Medulla oblongata (tissue), 1 donor: ENCODE measurements around the gene SCML1.
A peak's percentile ranks its signal among the peaks of the same experiment; 100 is the strongest.

Experiments used
- DNase-seq: peaks from one replicate; pipeline ENCODE4 v3.0.0-alpha.2; 2015; ENCODE audit errors: extremely low spot score

The SCML1 gene, protein sequence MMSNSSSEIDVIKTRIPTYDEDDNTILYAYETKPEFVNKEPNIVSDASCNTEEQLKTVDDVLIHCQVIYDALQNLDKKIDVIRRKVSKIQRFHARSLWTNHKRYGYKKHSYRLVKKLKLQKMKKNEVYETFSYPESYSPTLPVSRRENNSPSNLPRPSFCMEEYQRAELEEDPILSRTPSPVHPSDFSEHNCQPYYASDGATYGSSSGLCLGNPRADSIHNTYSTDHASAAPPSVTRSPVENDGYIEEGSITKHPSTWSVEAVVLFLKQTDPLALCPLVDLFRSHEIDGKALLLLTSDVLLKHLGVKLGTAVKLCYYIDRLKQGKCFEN

DNA sequence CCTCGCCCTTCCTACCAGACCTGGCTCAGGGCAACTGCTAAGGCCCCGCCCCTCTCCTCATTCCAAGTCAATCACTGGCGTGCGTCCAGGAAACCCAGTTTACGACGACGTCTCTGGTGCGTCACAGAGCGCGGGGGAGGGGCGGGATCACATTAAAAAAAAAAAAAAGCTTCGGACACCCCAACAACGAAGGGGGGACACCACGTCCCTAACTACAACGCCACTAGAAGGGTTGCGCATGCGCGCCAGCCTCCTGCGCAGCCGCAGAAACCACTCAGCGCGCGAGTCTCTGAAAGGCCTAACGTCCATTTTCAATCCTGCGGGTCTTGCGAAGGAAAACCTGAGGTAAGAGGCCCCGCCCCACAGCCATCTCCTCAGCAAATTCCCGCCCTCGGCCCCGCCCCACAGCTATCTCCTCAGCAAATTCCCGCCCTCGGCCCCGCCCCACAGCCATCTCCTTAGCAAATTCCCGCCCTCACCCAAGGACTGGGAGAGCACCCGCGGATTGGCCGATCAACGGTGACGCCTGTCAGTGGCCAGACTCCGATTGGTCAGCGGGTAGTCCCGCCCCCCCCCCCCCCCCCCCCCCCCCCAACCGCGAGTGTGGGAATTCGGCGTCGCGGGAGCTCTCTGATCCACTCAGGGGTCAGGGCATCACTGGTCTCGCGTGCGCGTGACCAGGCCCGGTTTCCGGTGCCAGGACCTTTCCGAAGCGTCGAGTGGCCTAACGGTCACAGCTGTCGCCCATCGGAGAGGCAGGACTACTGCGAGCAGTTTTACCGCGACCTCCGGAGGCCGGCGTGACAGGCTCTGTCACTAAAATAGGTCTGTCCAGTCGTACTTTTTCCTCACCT lies at the start of gene SCML1:
TSS of gene SCML1 (plus strand) at position 638 of the 854 bp plus-strand sequence. CDS start 6,694 bp downstream, outside the sequence.
- peak; percentile 94 for DNase-seq

DNA sequence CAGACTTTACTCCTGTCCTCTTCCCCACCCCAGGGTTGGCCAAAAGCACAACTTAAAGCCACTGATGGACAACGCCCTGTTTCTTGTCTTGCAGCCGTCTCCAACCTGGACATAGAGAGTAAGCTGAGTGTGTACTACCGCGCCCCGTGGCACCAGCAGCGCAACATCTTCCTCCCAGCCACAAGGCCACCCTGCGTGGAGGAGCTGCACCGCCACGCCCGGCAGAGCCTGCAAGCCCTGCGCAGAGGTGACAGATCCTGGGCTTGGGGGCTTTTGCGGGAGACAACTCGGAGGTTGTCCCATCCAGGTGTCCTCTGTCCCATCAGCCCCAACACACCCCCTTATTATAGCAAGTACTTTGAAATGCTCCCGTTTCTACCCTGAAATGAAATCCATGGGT lies 49.6 kb upstream of the SCML1 start:
- DNase-seq: no peak

DNA sequence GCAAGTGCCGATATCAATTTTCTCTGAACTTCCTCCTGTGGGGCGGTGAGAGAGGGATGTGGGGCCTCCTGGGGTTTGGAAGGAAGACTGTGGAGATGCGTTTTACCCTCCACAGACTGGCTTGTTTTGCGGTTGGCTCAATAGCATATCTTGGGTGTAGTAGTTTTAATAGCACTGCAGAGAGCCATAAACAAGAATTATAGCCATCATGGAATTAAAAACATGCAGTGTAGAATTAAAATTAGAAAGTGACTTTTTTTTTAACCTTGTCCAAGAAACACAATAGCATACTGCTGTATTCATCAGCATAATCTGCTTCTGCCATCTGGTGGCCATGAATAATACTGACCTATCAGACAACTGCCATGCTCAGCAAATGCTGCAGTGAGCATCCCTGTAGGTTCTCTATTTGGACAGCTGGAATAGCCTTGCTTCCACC lies 47.3 kb upstream of the SCML1 start:
- peak; percentile 77 for DNase-seq

DNA sequence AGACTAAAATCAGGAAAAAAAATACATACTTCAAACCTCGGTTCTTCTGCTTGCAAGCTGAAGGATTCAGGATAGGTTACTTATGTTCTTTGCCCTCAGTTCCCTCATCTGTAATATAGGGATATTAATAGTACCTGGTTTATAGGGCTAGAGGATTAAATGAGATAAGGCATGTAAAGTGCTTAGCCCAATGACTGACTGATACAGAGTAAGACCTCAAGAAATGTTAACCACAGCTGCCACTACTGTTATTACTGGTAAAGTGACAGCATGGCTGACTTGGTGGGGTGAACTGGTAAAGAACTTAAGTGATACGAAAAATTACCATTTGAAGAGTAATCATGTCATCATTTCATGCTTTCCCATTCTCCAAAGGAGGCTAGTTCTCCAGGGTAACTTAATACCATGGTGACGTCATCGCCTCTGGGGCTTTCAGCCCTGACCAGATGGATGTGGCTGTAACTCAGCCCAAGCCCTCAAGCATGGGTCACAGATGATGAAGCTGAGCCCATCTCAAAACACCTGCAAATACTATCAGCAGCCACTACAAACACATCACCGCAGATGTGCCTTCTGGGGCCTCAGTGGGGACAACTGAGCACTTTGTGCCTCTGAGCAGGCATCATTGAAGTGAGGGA lies 44.5 kb upstream of the SCML1 start:
- DNase-seq: no peak

DNA sequence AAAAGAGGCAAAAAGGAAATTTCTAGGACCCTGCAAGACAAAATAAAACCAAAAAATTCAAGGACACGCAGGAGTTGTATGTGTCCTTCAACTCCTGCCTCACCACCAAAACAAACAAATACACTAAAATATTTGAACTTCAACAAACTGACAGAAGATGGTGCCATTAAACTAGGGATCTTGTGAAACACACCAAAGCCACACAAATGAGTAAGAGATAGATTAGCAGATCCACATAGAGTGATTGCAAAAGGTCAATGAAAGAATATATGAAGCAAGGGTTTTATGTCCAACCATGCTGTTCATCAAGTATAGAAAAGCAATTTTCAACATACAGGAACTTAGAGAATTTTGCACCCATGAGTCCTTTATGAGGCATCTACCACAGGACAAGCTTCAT lies 40.1 kb upstream of the SCML1 start:
- peak; percentile 18 for DNase-seq

DNA sequence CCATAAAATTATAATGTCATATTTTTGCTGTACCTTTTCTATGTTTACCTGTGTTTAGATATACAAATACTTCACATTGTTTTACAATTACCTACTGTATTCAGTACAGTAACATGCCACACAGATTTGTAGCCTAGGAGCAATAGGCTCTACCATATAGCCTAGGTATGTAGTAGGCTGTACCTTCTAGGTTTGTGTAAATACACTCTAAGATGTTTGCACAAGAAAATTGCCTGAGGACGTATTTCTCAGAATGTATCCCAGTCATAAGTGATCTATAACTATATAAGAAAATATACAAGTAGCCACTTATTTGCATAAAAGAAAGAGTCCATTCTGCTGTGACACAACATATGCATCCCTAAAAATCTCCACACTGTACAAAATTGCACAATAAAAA lies 36.3 kb upstream of the SCML1 start:
- no peak for DNase-seq

DNA sequence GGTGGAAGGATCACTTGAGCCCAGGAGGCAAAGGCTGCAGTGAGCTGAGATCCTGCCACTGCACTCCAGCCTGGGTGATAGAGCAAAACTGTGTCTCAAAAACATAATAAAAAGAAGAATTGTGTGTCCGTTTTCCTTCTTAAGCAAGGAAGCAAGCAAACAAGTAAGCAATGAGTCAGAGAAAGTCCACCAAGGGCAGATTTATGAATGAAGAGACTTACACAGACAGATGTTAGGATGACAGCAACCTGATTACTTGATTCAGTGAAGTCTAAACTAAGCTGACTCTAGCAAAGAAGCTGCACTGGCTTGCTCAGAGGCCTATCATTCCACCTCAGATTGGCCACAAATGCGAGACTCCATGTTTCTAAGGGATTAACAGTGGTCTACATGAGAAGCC lies 34.1 kb upstream of the SCML1 start:
- DNase-seq: no peak

DNA sequence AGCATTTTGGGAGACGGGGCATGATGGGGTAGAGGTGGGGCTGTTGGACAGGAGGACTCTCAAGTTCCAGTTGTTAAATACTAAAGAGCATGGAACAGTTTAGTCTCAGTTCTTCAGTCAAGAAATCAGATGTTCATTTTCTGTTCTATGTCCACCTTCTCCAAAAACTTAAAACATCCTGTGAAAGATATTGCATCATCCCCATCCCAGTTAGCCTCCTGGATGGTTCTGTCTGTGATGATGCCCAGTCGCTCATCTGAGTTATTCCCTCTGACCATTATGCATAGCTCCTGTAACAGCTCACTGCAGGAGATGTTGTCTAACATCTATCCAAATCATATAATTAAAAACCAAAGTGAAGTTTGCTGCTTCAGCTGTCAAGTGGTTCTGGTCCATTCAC lies 32.1 kb upstream of the SCML1 start:
- DNase-seq: no peak

DNA sequence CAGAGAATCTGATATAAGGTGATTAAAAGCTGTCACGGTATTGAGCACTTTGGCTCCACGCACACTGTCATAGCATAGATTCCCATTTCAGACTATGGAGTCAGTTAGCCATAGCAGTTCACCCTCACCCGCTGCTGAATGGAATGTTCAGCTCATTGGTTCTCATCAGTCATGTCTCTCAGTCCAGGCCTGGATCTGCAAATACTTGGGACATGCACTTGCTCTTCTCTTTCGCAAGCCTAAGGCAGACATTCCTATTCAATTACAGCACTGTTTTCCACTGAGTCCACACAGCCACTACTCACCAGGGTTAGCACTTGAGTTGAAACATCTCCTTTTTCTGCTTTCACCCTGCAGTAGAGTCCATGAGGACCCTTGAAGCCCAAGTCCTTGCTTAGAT lies 30.6 kb upstream of the SCML1 start:
- DNase-seq: no peak

DNA sequence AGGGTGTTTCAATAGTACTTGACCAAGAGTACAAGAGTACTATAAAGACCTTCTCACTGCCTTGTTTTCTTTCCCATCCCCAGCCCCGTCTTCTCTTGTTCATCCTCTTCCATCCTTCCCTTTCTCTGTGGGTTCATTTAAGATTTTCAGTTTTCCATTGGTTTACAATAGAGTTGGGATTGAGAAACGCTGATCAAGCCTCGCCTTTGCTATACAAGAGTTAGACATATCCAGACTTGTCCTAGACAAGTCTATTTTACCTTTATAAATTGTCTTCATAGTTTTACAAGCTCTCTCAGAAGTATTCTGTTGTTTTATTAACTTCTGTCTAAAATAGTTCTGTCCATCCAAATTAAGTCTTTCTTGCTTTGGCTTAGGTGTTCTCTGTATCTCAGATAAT lies 29.6 kb upstream of the SCML1 start:
- no peak for DNase-seq

DNA sequence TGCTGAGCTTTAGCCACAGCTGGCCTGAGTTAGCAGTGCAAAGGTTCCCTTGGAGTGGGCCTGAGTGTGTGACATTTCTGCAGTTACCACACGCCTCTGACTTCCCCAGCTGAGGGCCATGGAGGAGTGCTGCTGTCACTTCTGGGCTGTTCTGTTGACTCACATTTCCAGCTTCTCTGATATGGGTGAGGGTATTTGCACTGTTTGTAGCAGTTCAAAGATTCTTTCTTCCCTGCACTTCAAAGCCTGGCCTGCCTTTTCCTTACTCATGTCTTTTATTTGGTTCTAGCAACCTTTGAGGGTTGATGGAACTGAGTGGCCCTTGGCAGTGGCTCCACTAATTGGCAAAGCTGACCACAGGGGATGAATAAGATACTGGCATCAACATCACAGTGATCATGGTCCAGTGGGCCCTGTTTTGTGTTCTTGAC lies 26.4 kb upstream of the SCML1 start:
- peak; percentile 29 for DNase-seq

DNA sequence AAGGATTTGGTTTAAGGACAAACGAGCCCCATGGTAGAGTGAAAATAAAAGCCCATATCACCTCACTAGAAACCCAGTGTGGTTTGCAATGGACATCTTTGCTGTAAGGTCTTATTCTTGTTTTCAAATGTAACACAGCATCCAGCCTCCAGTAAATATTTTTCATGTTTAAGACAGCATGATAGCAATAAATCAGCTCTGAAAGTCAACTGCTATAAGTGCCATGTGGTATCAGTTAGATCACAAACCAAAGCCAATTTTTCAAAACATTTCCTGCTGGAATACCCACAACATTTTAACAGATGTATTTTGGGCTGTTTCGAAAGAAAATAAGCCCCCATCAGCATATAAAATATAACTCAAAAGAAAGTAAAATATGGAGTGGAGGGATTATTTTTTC lies 24.0 kb upstream of the SCML1 start:
- DNase-seq: no peak

DNA sequence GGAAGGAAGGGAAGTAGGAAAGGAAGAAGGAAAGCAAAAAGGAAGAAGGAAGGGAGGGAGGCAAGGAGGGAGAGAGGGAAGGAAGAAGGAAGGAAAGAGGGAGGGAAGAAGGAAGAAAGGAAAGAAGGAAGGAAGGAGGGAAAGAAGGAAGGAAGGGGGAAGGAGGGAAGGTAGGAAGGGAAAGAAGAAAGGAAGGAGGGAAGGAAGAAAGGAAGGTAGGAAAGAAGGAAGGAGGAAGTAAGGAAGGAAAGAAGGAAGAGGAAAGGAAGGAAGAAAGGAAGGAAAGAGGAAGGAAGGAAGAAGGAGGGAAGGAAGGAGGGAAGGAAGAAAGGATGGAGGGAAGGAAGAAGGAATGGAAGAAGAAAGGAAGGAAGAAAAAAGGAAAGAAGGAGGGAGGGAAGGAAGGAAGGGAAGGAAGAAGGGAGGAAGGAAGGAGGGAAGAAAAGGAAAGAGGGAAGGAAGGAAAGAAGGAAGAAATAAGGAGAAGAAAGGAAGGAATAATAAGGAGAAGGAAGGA lies 18.6 kb upstream of the SCML1 start:
- no peak for DNase-seq

DNA sequence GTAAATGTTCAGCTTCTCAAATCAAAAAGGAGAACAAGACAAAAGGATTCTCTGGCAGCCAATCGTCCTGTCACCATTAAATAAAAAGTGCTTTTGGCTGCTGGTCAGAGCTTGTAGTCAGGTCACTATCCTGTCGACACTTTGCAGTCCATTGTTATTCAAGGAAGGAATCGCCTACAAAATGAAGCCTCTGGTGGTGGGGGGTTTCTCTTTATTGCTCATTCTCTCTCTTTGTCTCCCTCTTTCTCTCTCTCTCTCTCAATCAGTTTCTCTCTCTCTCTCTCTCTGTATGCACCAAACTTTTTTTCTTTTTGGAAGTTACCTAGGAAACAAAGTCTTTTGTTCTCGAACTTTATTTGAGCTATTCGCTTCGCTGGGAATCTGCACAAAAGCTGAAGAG lies 17.6 kb upstream of the SCML1 start:
- DNase-seq: no peak

DNA sequence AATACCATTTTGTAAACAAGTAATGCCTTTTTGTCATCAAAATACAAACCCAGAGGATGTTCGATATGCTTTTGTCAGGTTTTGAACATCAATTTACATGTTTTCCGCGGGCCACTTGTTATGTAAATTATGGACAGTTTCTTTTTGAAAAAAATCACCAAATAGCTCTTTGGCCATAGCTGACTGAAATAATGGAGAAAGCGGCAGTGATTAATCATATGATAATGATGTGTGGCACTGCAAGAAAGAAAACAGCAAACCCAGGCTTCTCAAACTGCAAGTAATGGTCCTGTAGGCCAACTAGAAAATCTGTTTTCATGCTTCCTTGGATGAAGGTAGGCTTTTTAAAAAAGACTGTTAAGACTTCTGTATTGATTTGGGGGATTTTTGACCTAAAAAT lies 15.6 kb upstream of the SCML1 start:
- DNase-seq: no peak

DNA sequence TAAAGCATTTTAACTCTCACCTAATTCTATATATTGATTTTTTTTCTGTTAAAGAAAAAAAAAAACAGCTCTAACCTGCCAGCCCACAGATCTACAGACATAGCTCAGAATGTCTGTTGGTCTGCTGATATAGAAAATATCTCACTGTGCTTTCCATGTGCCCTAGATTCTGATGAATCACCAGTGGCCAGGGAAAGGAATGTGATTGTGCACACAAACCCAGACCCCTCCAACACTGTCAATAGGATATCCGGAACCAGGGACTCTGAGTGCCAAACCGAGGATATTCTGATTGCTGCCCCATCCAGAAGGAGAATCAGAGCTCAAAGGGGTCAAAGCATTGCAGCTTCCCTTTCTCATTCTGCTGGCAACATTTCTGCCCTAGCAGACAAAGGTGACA lies 12.1 kb upstream of the SCML1 start:
- DNase-seq: no peak

DNA sequence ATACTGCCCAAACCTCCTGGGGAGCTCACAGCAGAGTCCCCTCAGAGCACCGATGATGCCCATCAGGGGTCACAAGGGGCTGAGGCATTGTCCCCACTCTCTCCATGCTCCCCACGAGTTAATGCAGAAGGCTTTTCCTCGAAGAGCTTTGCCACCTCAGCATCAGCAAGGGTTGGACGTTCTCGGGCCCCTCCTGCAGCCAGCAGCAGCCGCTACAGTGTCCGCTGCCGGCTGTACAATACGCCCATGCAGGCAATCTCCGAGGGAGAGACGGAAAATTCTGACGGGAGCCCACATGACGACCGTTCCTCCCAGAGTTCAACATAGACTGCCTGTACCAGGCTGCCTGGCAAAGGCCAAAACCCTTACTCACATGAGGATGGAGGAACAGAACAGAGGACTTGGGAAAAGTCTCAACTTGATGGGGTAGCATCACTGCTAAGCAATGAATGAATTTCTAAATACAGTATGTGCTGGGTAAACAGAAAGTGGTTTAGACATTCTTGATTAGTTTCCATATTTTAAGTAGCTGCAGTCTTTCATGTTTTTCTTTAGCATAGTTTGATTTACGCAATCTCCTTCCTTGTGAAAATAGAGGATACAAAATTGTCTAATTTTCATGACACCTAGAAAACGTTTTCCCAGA lies 5.0 kb upstream of the SCML1 start:
- no peak for DNase-seq

DNA sequence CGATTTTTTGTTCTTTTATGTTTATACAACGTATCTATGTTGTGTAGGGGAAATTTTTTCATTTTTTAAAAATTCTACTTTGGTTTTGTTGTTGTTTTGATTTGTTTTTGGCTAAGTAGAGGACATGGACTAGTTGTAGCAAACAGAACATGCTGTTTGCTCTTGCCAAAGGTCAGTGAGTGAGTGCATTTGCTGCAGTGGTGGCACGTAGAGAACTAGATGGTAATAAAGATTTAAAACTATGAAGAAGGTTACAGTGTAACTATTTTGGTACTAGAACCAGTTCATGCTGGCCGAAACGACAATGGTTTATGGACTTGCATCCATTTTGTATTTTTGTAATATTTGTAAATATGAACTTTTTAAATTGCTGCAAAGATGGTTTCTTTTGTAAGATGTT lies 1.9 kb upstream of the SCML1 start:
- no peak for DNase-seq

DNA sequence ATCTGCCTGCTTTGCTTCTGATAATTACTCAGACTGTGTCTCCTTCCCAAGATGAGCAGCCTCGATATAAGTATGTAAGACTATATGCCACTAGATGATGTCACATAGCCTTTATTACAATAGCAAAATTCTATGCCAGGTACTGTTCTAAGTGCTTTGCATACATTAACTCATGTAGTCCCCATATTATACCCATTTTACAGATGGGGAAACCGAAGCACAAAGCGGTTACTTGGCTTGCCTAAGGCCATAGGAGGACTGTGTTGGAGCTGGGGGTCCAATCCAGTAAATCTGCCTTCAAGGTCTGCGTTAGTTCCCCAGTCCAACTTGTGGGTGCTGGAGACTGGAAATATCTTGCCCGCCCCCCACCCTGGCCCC lies 826 bp upstream of the SCML1 start:
- DNase-seq: no peak

DNA sequence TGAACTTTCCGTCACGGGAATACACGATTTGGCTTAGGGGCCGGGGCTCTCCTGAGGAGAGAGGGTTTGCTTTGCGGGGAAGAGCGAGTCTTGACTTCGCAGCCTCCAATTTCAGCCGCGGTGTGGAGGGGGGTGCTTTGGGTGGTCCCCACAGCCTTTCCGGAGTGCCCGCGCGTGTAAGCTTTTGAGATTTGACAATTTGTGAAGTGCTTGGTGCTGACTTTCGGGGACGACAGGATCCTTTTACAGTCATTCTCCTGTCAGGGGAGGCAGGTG lies 355 bp downstream of the SCML1 start:
- DNase-seq: no peak

DNA sequence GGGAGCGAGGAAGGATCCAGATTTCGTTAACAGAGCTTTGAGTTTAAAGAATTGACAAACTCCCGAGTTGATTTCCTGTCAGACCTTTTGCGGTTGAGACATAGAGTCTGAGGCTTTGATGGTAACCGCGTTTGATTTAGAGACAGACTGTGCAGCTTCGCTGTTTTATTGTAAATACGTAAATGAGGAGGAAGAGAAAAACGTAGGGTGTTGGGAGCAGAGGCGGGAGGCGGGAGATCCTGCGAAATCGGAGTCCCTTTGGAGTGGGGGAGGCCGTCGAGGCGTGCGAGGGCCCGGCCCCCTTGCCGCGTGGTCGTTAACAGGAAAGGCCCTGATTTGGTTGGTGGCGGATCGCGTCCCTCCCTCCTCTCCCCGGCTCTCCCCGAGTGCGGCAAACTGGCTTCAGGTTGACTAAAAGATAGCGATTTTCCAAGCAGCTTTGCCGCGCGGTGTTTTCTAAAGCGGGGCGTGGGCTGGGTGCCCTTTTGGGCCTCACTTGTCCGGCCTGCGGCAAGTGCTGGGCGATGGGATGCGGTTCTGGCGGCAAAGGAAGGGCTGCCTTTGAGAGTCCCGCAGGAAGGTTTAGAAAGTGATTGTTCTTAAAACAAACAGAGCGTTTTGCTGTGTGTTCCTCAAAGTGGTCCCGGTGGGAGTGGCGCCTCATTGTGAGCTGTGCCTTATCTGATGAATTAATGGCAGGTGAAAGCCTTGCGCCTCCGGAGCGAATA lies 857 bp downstream of the SCML1 start:
- DNase-seq: peak; percentile 14
